GM21786 (cell line): ENCODE data around the gene ADAMTS15.

Experiments used
- ATAC-seq: cut with Tn5 transposase; IDR thresholded peaks from one replicate; pipeline ENCODE4 v1.9.1; 2021; ENCODE audit not compliant: unreplicated experiment

Gene ADAMTS15

GRCh38 chr11:130448416-130449309, at the start of gene ADAMTS15:
Gene ADAMTS15 (plus strand): TSS chr11:130448645. CDS start chr11:130448974, 329 bp downstream.
- no peak for ATAC-seq

- no peak for ATAC-seq
Measured at GRCh38 chr11:130399196-130399595, 49.2 kb upstream of the ADAMTS15 start.

- no peak for ATAC-seq
Measured at GRCh38 chr11:130400781-130401483, 47.5 kb upstream of the ADAMTS15 start.

- no peak for ATAC-seq
Measured at GRCh38 chr11:130402570-130402969, 45.9 kb upstream of the ADAMTS15 start.

GRCh38 chr11:130403271-130403804, 45.1 kb upstream of the ADAMTS15 start:
- no peak for ATAC-seq

- ATAC-seq: no peak
Measured at GRCh38 chr11:130403967-130404366, 44.5 kb upstream of the ADAMTS15 start.

- ATAC-seq: no peak
Measured at GRCh38 chr11:130404727-130405126, 43.7 kb upstream of the ADAMTS15 start.

- ATAC-seq: no peak
Measured at GRCh38 chr11:130405428-130405827, 43.0 kb upstream of the ADAMTS15 start.

- no peak for ATAC-seq
Measured at GRCh38 chr11:130407978-130408377, 40.5 kb upstream of the ADAMTS15 start.

GRCh38 chr11:130408401-130408890, 40.0 kb upstream of the ADAMTS15 start:
- no peak for ATAC-seq

- ATAC-seq: no peak
Measured at GRCh38 chr11:130408901-130409300, 39.5 kb upstream of the ADAMTS15 start.

- ATAC-seq: no peak
Measured at GRCh38 chr11:130409594-130410388, 38.7 kb upstream of the ADAMTS15 start.

GRCh38 chr11:130411223-130411622, 37.2 kb upstream of the ADAMTS15 start:
- no peak for ATAC-seq

- no peak for ATAC-seq
Measured at GRCh38 chr11:130413405-130414106, 34.9 kb upstream of the ADAMTS15 start.

GRCh38 chr11:130414107-130415080, 34.1 kb upstream of the ADAMTS15 start:
- ATAC-seq: no peak

- no peak for ATAC-seq
Measured at GRCh38 chr11:130415731-130416529, 32.5 kb upstream of the ADAMTS15 start.

- no peak for ATAC-seq
Measured at GRCh38 chr11:130416530-130416882, 31.9 kb upstream of the ADAMTS15 start.

- ATAC-seq: no peak
Measured at GRCh38 chr11:130416906-130417305, 31.5 kb upstream of the ADAMTS15 start.
